Effector memory CD4-positive, alpha-beta T cell (primary cell): Measurements from ENCODE around the gene EMX2.

Source experiments
- DNase-seq, 3 donors: peaks; one replicate each; pipeline ENCODE4 v3.0.0-alpha.2; 2020
- H3K27ac ChIP-seq: 2 replicates; pipeline ENCODE4 v1.7.0; 2013; ENCODE audit warnings: mild to moderate bottlenecking, low read length, moderate library complexity; ENCODE audit not compliant: insufficient read depth, poor library complexity, severe bottlenecking
- H3K27me3 ChIP-seq: replicated peaks from 2 replicates; pipeline ENCODE4 v1.7.0; 2013; ENCODE audit warnings: mild to moderate bottlenecking, low read length; ENCODE audit not compliant: insufficient read depth, control insufficient read depth, poor library complexity, severe bottlenecking
- H3K36me3 ChIP-seq: 2 replicates; pipeline ENCODE4 v1.7.0; 2013; ENCODE audit warnings: mild to moderate bottlenecking, low read length, moderate library complexity; ENCODE audit not compliant: control insufficient read depth, insufficient read depth
- H3K4me1 ChIP-seq: 2 replicates; pipeline ENCODE4 v1.7.0; 2013; ENCODE audit warnings: low read length, mild to moderate bottlenecking; ENCODE audit not compliant: control insufficient read depth, insufficient read depth, poor library complexity, severe bottlenecking
- H3K4me3 ChIP-seq: 2 replicates; pipeline ENCODE4 v1.7.0; 2013; ENCODE audit warnings: low read length, low read depth, mild to moderate bottlenecking; ENCODE audit not compliant: insufficient read depth, poor library complexity, severe bottlenecking
- H3K9me3 ChIP-seq: 2 replicates; pipeline ENCODE4 v1.7.0; 2013; ENCODE audit warnings: mild to moderate bottlenecking, low read length, moderate library complexity; ENCODE audit not compliant: control insufficient read depth

The EMX2 gene

GRCh38 chr10:117550599-117551329 lies 8.2 kb downstream of the EMX2 start:
- no peak for DNase-seq
- no peak overlapping the region for H3K4me3 ChIP-seq
- H3K9me3 ChIP-seq = no peaks in the 10 kb centered on the region
- no peak overlapping the region for H3K27ac ChIP-seq
- H3K4me1 ChIP-seq = no peaks in the 10 kb centered on the region
- no peaks in the 10 kb centered on the region for H3K36me3 ChIP-seq
- peaks cover 43% of the 10 kb centered on the region for H3K27me3 ChIP-seq

DNA sequence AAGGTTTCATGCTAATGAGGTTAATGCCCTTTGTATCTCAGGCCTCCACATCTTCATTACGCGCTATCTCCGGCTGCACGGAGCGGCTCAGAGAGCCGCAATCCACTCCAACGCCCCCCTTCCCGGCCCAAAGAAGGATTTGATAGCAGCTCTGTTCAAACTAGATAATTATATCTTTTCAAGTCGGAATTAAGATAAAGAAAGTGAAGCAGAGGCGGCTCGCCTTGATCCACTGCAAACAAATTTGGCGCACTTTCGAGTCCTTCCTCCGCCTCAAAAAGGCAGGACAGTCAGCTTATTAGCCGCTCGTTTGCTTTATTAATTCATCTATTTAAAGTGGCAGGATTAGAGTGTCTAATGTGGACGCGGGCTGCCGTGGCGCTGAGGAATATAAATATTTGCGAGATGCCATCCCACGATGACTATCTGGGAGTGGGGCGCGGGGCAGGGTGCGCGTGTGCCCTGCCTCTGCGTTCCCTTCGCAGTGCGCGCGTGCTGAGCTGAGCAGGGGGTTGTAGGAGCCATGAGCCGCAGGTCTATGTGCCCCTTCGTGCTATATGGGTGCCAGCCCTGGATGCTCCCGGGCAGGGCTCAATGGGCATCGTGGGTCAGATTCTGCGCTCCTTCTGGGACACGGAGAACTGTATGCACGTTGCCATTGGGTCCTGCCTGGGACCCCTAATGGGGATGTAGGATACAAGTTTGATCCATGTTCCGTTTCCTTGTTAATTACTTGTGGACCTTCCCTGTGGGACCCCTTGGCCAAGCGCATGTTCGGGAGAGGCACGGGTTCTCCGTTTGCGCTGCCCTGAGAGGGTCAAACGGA lies 9.0 kb downstream of the EMX2 start:
- H3K27ac ChIP-seq = no peak overlapping the region
- H3K4me3 ChIP-seq = no peak overlapping the region
- H3K4me1 ChIP-seq = no peaks in the 10 kb centered on the region
- H3K9me3 ChIP-seq = no peaks in the 10 kb centered on the region
- H3K36me3 ChIP-seq = no peaks in the 10 kb centered on the region
- H3K27me3 ChIP-seq = peaks cover 42% of the 10 kb centered on the region
- no peak for DNase-seq

DNA sequence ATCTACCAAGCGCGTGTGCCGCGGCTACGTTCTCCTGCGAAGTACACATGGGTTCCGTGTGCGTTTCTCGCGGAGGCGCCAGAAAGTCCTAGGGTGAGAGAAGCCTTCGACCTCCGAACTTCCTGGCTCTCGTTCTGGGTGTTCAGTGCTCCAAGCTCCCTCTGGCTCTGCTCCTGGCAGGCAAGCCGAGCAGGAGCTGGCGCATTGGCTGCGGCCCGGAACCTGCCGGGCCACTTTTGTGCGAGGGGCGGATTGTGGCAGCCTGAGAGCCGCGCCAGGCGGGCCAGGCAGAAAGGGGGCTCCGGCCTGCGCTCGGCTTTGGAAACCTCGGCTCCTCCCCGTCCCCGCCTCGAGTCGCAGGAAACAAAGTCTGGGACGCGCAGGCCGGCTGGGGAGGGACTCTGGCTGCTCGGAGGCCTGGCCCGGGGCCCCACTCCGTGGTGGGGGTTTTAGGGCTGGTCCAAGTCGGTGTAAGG lies 9.6 kb downstream of the EMX2 start:
- Histone ChIP-seq H3K27me3 (peaks cover 35% of the 10 kb centered on the region), H3K4me1 (no peaks in the 10 kb centered on the region), H3K9me3 (no peaks in the 10 kb centered on the region), H3K36me3 (no peaks in the 10 kb centered on the region), H3K4me3 (no peak overlapping the region), H3K27ac (no peak overlapping the region)
- no peak for DNase-seq

DNA sequence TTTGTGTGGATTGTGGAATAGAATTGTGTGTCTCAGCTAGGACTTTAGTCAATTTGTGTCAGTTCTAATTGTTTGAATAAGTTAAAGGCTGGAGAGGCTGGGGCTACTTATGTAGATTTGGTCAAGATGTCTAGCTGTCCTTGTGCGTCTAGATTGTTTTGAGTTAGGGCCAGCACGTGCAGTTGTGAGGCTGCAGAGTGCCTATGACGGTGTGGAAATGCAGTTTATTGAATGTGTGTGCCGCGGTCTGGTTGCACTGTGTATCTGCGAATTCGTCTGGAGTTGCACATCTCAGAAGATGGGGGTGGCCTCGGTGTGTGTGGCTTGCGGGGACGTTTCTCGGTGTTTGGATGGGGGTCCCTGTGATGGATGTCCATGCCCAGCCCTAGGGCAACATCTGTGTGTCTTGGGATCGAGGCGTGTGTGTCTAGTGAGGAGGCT lies 10.2 kb downstream of the EMX2 start:
- no peaks in the 10 kb centered on the region for H3K4me1 ChIP-seq
- H3K36me3 ChIP-seq = no peaks in the 10 kb centered on the region
- no peaks in the 10 kb centered on the region for H3K9me3 ChIP-seq
- no peak overlapping the region for H3K27ac ChIP-seq
- H3K27me3 ChIP-seq = peaks cover 30% of the 10 kb centered on the region
- H3K4me3 ChIP-seq = no peak overlapping the region
- no peak for DNase-seq

DNA sequence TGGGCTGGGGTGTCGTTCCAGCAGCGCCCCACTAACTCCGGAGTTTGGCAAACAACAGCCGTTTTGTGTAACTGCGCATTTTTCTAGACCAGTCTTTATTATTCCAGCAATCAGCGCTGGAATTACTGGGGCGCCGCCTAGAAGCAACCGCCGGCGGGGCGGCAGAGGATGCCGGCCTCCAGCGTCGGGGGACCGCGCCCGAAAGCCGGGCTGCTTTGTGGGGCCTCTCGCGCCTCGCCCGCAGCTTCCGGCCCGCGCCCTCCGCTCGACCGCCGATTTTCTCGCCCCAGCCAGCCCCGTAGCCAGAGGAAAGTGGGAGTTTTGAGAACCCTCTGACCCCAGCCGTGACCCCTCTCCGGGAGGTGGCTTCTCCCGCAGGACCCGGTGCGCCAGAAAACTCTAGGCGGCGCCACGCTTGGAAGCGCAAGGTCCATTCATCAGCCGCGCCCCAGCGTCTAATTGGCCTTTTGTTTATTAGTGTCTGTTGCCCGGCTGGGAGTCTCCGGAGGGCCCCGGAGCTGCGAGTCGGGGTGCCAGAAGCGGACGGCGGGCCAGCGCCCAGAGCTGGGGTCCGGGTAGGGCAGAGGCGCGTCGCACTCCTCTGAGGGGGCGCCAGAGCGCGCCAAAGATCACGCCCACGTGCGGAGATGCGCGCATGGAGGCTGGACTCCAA lies 10.7 kb downstream of the EMX2 start:
- peaks cover 28% of the 10 kb centered on the region for H3K27me3 ChIP-seq
- H3K9me3 ChIP-seq = no peaks in the 10 kb centered on the region
- H3K36me3 ChIP-seq = no peaks in the 10 kb centered on the region
- DNase-seq = no peak
- H3K4me3 ChIP-seq = no peak overlapping the region
- no peak overlapping the region for H3K27ac ChIP-seq
- no peaks in the 10 kb centered on the region for H3K4me1 ChIP-seq

DNA sequence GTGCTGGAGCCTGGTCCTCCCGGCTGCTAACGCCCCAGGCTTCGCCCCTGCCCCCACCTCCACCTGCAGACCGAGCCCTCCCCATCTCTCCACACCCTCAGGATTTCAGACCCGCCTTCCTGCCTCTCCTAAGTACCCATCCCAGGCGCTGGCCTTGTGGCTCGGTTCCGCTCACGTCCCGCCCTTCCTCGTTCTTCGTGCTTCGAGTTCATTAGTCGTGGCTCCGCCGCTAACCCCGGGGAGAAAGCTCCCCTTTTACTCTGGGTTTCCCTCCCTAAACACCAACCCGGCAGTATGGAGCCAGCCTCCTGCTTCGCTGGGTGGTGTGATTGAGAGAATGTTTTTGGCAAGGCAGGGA lies 11.2 kb downstream of the EMX2 start:
- no peaks in the 10 kb centered on the region for H3K9me3 ChIP-seq
- H3K36me3 ChIP-seq = no peaks in the 10 kb centered on the region
- H3K4me3 ChIP-seq = no peak overlapping the region
- no peak overlapping the region for H3K27ac ChIP-seq
- peaks cover 28% of the 10 kb centered on the region for H3K27me3 ChIP-seq
- no peaks in the 10 kb centered on the region for H3K4me1 ChIP-seq
- no peak for DNase-seq

DNA sequence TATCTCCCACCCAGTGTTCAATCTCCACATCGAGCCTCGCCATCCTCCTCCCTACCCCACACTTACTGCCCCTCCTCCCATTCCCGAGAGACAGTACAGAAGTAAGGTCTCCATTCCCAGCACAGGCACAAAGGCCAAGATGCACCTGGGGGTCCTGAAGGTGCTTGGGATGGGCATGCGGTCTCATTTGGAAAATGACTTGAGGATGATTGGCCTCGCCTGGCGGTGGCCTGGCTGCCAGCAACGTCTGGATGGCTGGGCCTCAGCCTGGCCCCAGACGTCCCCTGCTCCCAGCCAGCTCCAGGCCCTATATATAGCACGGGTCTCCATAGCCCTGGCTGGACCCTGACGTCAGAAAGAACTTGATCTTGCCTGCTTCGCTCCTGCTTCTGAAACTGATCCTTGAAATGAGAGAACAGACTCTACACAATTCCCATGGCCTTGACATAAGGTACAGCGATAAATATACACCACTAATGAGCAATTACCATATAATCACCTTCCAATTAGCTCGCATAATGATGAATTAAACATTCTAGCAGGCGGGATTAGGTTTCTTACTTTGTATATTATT lies 11.8 kb downstream of the EMX2 start:
- Histone ChIP-seq H3K27ac (no peak overlapping the region), H3K4me3 (no peak overlapping the region), H3K36me3 (no peaks in the 10 kb centered on the region), H3K27me3 (peaks cover 28% of the 10 kb centered on the region), H3K9me3 (no peaks in the 10 kb centered on the region), H3K4me1 (no peaks in the 10 kb centered on the region)
- DNase-seq = no peak

GRCh38 chr10:117555017-117555416 lies 12.5 kb downstream of the EMX2 start:
- Histone ChIP-seq H3K36me3 (no peaks in the 10 kb centered on the region), H3K4me3 (no peak overlapping the region), H3K9me3 (no peaks in the 10 kb centered on the region), H3K27me3 (peaks cover 26% of the 10 kb centered on the region), H3K27ac (no peak overlapping the region), H3K4me1 (no peaks in the 10 kb centered on the region)
- DNase-seq = no peak

GRCh38 chr10:117555863-117556262 lies 13.3 kb downstream of the EMX2 start:
- no peak for DNase-seq
- Histone ChIP-seq H3K4me1 (no peaks in the 10 kb centered on the region), H3K27ac (no peak overlapping the region), H3K36me3 (no peaks in the 10 kb centered on the region), H3K4me3 (no peak overlapping the region), H3K9me3 (no peaks in the 10 kb centered on the region), H3K27me3 (peaks cover 18% of the 10 kb centered on the region)
